B cell (primary cell): ENCODE measurements around the gene ATP11B.

Source experiments
- CTCF ChIP-seq: fragments of 200-600 bp; IDR thresholded peaks from one replicate; pipeline ENCODE4 v1.8.0; 2022; ENCODE audit warnings: antibody characterized with exemption, mild to moderate bottlenecking
- EZH2 ChIP-seq: IDR thresholded peaks from 2 replicates; pipeline ENCODE4 v1.6.1; 2012; ENCODE audit warnings: borderline replicate concordance, low read depth, mild to moderate bottlenecking, moderate library complexity, low read length; ENCODE audit not compliant: insufficient read depth, poor library complexity, severe bottlenecking

- TF ChIP-seq CTCF (no peak), EZH2 (no peak)
These were observed 85.8 kb downstream of the ATP11B start for GRCh38 chr3:182879031-182879611.
